BLaER1 treated with 17β-estradiol and CSF1 and Interleukin-3, amounts not matched to agents 10 nM and 100 nM (cell line): Measurements from ENCODE around the gene LEF1.
"Not testable (repeated sequence)": the region's sequence is repeated elsewhere in the genome, so short reads cannot be mapped to it uniquely, and the experiment has no call there.

Experiments
- H3K27ac ChIP-seq, 11 experiments: shearing (Covaris generic); formaldehyde crosslinking; 2 replicates each; pipeline ENCODE4 v1.8.1; 2022
- H3K27me3 ChIP-seq, 11 experiments: shearing (Covaris generic); formaldehyde crosslinking; 2 replicates each; pipeline ENCODE4 v1.8.1; 2022
- H3K36me3 ChIP-seq, 11 experiments: shearing (Covaris generic); formaldehyde crosslinking; 2 replicates each; pipeline ENCODE4 v1.8.1; 2022
- H3K4me1 ChIP-seq, 10 experiments: shearing (Covaris generic); formaldehyde crosslinking; 2 replicates each; pipeline ENCODE4 v1.8.1; 2022
- H3K4me2 ChIP-seq, 11 experiments: shearing (Covaris generic); formaldehyde crosslinking; 2 replicates each; pipeline ENCODE4 v1.8.1; 2022
- H3K4me3 ChIP-seq, 10 experiments: shearing (Covaris generic); formaldehyde crosslinking; 2 replicates each; pipeline ENCODE4 v1.8.1; 2022
- H3K9ac ChIP-seq, 11 experiments: shearing (Covaris generic); formaldehyde crosslinking; 2 replicates each; pipeline ENCODE4 v1.8.1; 2022
- H3K9me3 ChIP-seq, 11 experiments: shearing (Covaris generic); formaldehyde crosslinking; replicated peaks in 1 of 11; 2 replicates each; pipeline ENCODE4 v1.8.1; 2022
- H4K20me1 ChIP-seq, 11 experiments: shearing (Covaris generic); formaldehyde crosslinking; 2 replicates each; pipeline ENCODE4 v1.8.1; 2022
- Cebpa-rat ChIP-seq, 11 experiments: shearing (Covaris generic); IDR thresholded peaks; 2 replicates each; pipeline ENCODE4 v1.8.1; 2022

Gene LEF1

DNA sequence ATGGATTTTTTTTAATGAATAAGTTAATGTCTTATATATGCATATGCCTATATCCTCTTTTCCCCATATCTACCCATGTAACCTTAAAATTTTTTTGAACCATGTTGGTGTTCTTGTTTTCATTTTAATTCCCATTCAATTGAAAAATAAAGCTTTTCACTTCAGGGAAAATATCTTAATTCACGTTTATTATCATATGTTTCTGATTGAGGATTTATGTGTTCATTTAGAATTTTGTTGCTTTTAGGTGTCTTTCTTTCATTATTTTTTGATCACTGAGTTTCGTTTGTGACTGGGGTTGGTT is 149.9 kb downstream of the LEF1 start:
- peaks cover 0 to under 1% (median 0%) of the 10 kb centered on the region in 10 experiments; a peak in 1 of 20 replicates for H3K4me1 ChIP-seq
- peaks cover 0 to 5% (median 0%) of the 10 kb centered on the region in 11 experiments; a peak in 4 of 22 replicates for H4K20me1 ChIP-seq
- no peaks in the 10 kb centered on the region for H3K9me3 ChIP-seq
- no peak for TF ChIP-seq Cebpa-rat (IDR thresholded peaks at IDR 0.05)
- no peak overlapping the region for H3K27ac ChIP-seq
- H3K9ac ChIP-seq: no peak overlapping the region
- peaks cover 57 to 95% (median 80%) of the 10 kb centered on the region in 11 experiments for H3K36me3 ChIP-seq
- H3K4me3 ChIP-seq: no peak overlapping the region
- H3K4me2 ChIP-seq: no peak overlapping the region
- no peaks in the 10 kb centered on the region for H3K27me3 ChIP-seq

GRCh38 chr4:108018040-108018883 is 150.5 kb downstream of the LEF1 start:
- Histone ChIP-seq H4K20me1 (peaks cover 0 to 5% (median 0%) of the 10 kb centered on the region in 11 experiments; a peak in 4 of 22 replicates), H3K4me2 (no peak overlapping the region), H3K27me3 (no peaks in the 10 kb centered on the region), H3K4me1 (no peaks in the 10 kb centered on the region), H3K9ac (no peak overlapping the region), H3K4me3 (no peak overlapping the region), H3K9me3 (no peaks in the 10 kb centered on the region), H3K36me3 (peaks cover 51 to 95% (median 80%) of the 10 kb centered on the region in 11 experiments), H3K27ac (no peak overlapping the region)
- no peak for TF ChIP-seq Cebpa-rat (IDR thresholded peaks at IDR 0.05)

- no peak overlapping the region for H3K4me3 ChIP-seq
- no peak overlapping the region for H3K27ac ChIP-seq
- peaks cover 31 to 95% (median 82%) of the 10 kb centered on the region in 11 experiments for H3K36me3 ChIP-seq
- H3K9ac ChIP-seq: no peak overlapping the region
- H3K27me3 ChIP-seq: no peaks in the 10 kb centered on the region
- peaks cover 0 to 12% (median 3%) of the 10 kb centered on the region in 11 experiments; a peak in 9 of 22 replicates for H3K9me3 ChIP-seq
- peaks cover 0 to 16% (median 0%) of the 10 kb centered on the region in 10 experiments; a peak in 5 of 20 replicates for H3K4me1 ChIP-seq
- no peak for TF ChIP-seq Cebpa-rat (IDR thresholded peaks at IDR 0.05)
- H3K4me2 ChIP-seq: no peak overlapping the region
- peaks cover 0 to 5% (median 0%) of the 10 kb centered on the region in 11 experiments; a peak in 4 of 22 replicates for H4K20me1 ChIP-seq
These were observed 154.8 kb downstream of the LEF1 start for GRCh38 chr4:108013955-108014354.

GRCh38 chr4:108013327-108013726 is 155.4 kb downstream of the LEF1 start:
- H3K9me3 ChIP-seq: peaks cover 0 to 18% (median 8%) of the 10 kb centered on the region in 11 experiments; a peak in 10 of 22 replicates
- H3K27me3 ChIP-seq: no peaks in the 10 kb centered on the region
- peaks cover 0 to 5% (median 0%) of the 10 kb centered on the region in 11 experiments; a peak in 4 of 22 replicates for H4K20me1 ChIP-seq
- no peak overlapping the region for H3K9ac ChIP-seq
- H3K36me3 ChIP-seq: peaks cover 31 to 100% (median 85%) of the 10 kb centered on the region in 11 experiments
- no peak overlapping the region for H3K4me2 ChIP-seq
- no peak overlapping the region for H3K4me3 ChIP-seq
- no peak overlapping the region for H3K27ac ChIP-seq
- no peak for TF ChIP-seq Cebpa-rat (IDR thresholded peaks at IDR 0.05)
- H3K4me1 ChIP-seq: peaks cover 0 to 16% (median 0%) of the 10 kb centered on the region in 10 experiments; a peak in 5 of 20 replicates

DNA sequence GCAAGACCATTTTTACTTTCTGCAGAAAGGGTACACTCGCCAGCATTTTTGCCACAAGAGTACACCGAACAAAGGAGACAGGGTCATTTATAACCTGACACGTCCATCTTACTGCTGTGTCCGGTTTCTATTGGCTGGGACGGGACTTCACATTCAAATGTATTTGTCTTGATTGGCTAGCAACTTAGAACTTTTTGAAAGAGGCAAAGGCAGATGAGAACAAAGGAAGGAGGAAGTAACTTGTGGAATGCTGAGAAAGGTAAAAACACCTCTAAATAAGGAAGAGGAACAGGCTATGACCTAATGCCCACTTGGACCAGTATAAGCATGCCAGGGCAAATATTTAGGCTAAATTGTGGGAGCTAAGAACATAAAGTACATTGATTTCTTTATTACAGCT is 156.3 kb downstream of the LEF1 start:
- H3K4me2 ChIP-seq, H3K9ac ChIP-seq, H3K4me3 ChIP-seq, H3K27ac ChIP-seq, H3K27me3 ChIP-seq, H4K20me1 ChIP-seq: not testable (repeated sequence)
- Histone ChIP-seq H3K9me3 (peaks cover 0 to 24% (median 8%) of the 10 kb centered on the region in 11 experiments; a peak in 12 of 22 replicates), H3K36me3 (peaks cover 31 to 100% (median 87%) of the 10 kb centered on the region in 11 experiments), H3K4me1 (peaks cover 0 to 16% (median 0%) of the 10 kb centered on the region in 10 experiments; a peak in 5 of 20 replicates)

- H3K9ac ChIP-seq: no peak overlapping the region
- H3K27ac ChIP-seq: no peak overlapping the region
- H3K4me1 ChIP-seq: peaks cover 0 to 16% (median 0%) of the 10 kb centered on the region in 10 experiments; a peak in 5 of 20 replicates
- peaks cover 0 to 5% (median 0%) of the 10 kb centered on the region in 11 experiments; a peak in 1 of 22 replicates for H4K20me1 ChIP-seq
- no peak for TF ChIP-seq Cebpa-rat (IDR thresholded peaks at IDR 0.05)
- H3K4me3 ChIP-seq: no peak overlapping the region
- H3K36me3 ChIP-seq: peaks cover 11 to 91% (median 70%) of the 10 kb centered on the region in 11 experiments; a peak in 21 of 22 replicates
- H3K9me3 ChIP-seq: peaks cover 0 to 30% (median 14%) of the 10 kb centered on the region in 11 experiments; a peak in 12 of 22 replicates
- H3K4me2 ChIP-seq: peak overlapping the region in 3 of 11 experiments; percentile 20 to 43 (median 40); a peak in 4 of 22 replicates
- no peaks in the 10 kb centered on the region for H3K27me3 ChIP-seq
These were observed 158.6 kb downstream of the LEF1 start for GRCh38 chr4:108010167-108010566.

- Histone ChIP-seq H3K9me3 (peaks cover 0 to 30% (median 14%) of the 10 kb centered on the region in 11 experiments; a peak in 12 of 22 replicates), H3K27me3 (no peaks in the 10 kb centered on the region), H3K36me3 (peaks cover 0 to 81% (median 56%) of the 10 kb centered on the region in 11 experiments; a peak in 20 of 22 replicates), H3K4me2 (no peak overlapping the region), H4K20me1 (peaks cover 0 to 5% (median 0%) of the 10 kb centered on the region in 11 experiments; a peak in 1 of 22 replicates), H3K27ac (no peak overlapping the region), H3K4me1 (peaks cover 5 to 16% (median 9%) of the 10 kb centered on the region in 10 experiments; a peak in 17 of 20 replicates), H3K4me3 (no peak overlapping the region), H3K9ac (no peak overlapping the region)
- TF ChIP-seq Cebpa-rat (IDR thresholded peaks at IDR 0.05): no peak
These were observed 160.0 kb downstream of the LEF1 start for GRCh38 chr4:108008721-108009120.

GRCh38 chr4:108007984-108008383 is 160.7 kb downstream of the LEF1 start:
- H3K4me1 ChIP-seq: peaks cover 5 to 16% (median 14%) of the 10 kb centered on the region in 10 experiments; a peak in 17 of 20 replicates
- H4K20me1 ChIP-seq: peaks cover 0 to 5% (median 0%) of the 10 kb centered on the region in 11 experiments; a peak in 1 of 22 replicates
- no peak overlapping the region for H3K4me3 ChIP-seq
- no peaks in the 10 kb centered on the region for H3K27me3 ChIP-seq
- TF ChIP-seq Cebpa-rat (IDR thresholded peaks at IDR 0.05): no peak
- H3K9ac ChIP-seq: no peak overlapping the region
- H3K27ac ChIP-seq: no peak overlapping the region
- peaks cover 0 to 79% (median 50%) of the 10 kb centered on the region in 11 experiments; a peak in 20 of 22 replicates for H3K36me3 ChIP-seq
- H3K4me2 ChIP-seq: no peak overlapping the region
- H3K9me3 ChIP-seq: peaks cover 0 to 30% (median 14%) of the 10 kb centered on the region in 11 experiments; a peak in 12 of 22 replicates

- no peak for TF ChIP-seq Cebpa-rat (IDR thresholded peaks at IDR 0.05)
- Histone ChIP-seq H3K4me1 (peaks cover 5 to 19% (median 15%) of the 10 kb centered on the region in 10 experiments; a peak in 17 of 20 replicates), H3K9me3 (peaks cover 0 to 44% (median 23%) of the 10 kb centered on the region in 11 experiments; a peak in 15 of 22 replicates), H3K4me2 (no peak overlapping the region), H3K4me3 (no peak overlapping the region), H3K9ac (no peak overlapping the region), H4K20me1 (peaks cover 0 to 5% (median 0%) of the 10 kb centered on the region in 11 experiments; a peak in 1 of 22 replicates), H3K27me3 (no peaks in the 10 kb centered on the region), H3K27ac (no peak overlapping the region), H3K36me3 (peaks cover 3 to 79% (median 49%) of the 10 kb centered on the region in 11 experiments; a peak in 20 of 22 replicates)
These were observed 162.4 kb downstream of the LEF1 start for GRCh38 chr4:108006361-108006760.
